Vagina (tissue), 2 donors: ENCODE measurements around the gene SNED1. TPM values are rescaled to one million over a fixed set of nuclear protein-coding genes. Genes with fewer than 3 reads are reported as not detected.

Experiments
- DNase-seq, 2 donors: peaks; one replicate each; pipeline ENCODE4 v3.0.0-alpha.2; 2017; ENCODE audit errors: extremely low spot score in 2 of 2
- H3K27ac ChIP-seq: fragments of 200-600 bp; sonication (generic); one replicate; pipeline ENCODE4 v1.5.1; 2019
- H3K27me3 ChIP-seq: fragments of 200-600 bp; sonication (generic); one replicate; pipeline ENCODE4 v1.5.1; 2019
- H3K36me3 ChIP-seq, 2 donors: fragments of 200-600 bp; sonication (generic); one replicate each; pipeline ENCODE4 v1.5.1; 2017 to 2019
- H3K4me1 ChIP-seq: fragments of 200-600 bp; sonication (generic); one replicate; pipeline ENCODE4 v1.5.1; 2019
- H3K4me3 ChIP-seq, 2 donors: fragments of 200-600 bp; sonication (generic); 1 replicate in 1 of 2; 2 replicates in 1 of 2; pipeline ENCODE4 v1.5.1; 2016 to 2019
- H3K9me3 ChIP-seq: fragments of 200-600 bp; sonication (generic); one replicate; pipeline ENCODE4 v1.5.1; 2019
- POLR2A ChIP-seq, 2 donors: fragments of 450-650 bp; IDR thresholded peaks; one replicate each; pipeline ENCODE4 v1.6.1; 2017; ENCODE audit warnings: antibody characterized with exemption in 2 of 2, mild to moderate bottlenecking in 2 of 2, moderate library complexity in 2 of 2
- POLR2AphosphoS5 ChIP-seq, 2 donors: sonication (generic); formaldehyde crosslinking; IDR thresholded peaks; one replicate each; pipeline ENCODE4 v1.9.0; 2017; ENCODE audit warnings: antibody characterized with exemption in 2 of 2, mild to moderate bottlenecking in 2 of 2, low read depth in 1 of 2; ENCODE audit not compliant: insufficient read depth in 1 of 2
- intact Hi-C: fragments of 100-400 bp; cut with DNase I; formaldehyde crosslinking; loops from one replicate; pipeline ENCODE4 v1.15.1; 2023
- total RNA-seq: library from RNA; depleted of rRNA; stranded (reverse); fragments of >200 nt; gene quantifications from one replicate; pipeline ENCODE4 v1.2.3, GENCODE V29; 2016
- TF ChIP-seq, protein P1 (sequence below), 3 experiments: fragments of 450-650 bp in 2 of 3; fragments of 200-600 bp in 1 of 3; sonication (generic) in 1 of 3; IDR thresholded peaks; one replicate each; pipeline ENCODE4 v1.5.1; 2017 to 2019; ENCODE audit warnings: antibody characterized with exemption in 3 of 3, mild to moderate bottlenecking in 2 of 3, moderate library complexity in 2 of 3

The SNED1 gene
- total RNA-seq, 1 donor from 2014 or later: 55.5 TPM

GRCh38 chr2:240996834-240997140 is 1.6 kb upstream of the SNED1 start:
- Histone ChIP-seq H3K36me3 (no peaks in the 10 kb centered on the region), H3K4me3 (no peak overlapping the region), H3K27me3 (no peaks in the 10 kb centered on the region), H3K27ac (peak overlapping the region; percentile 79), H3K4me1 (peaks cover 72% of the 10 kb centered on the region), H3K9me3 (no peaks in the 10 kb centered on the region)
- intact Hi-C loops: no loop called here
- no peak for DNase-seq
- TF ChIP-seq POLR2A (IDR thresholded peaks at IDR 0.05) (no peak), POLR2AphosphoS5 (IDR thresholded peaks at IDR 0.05; ENCODE audit: insufficient read depth in 1 of 2, low read depth in 1 of 2) (no peak)
- TF ChIP-seq, protein P1, sequence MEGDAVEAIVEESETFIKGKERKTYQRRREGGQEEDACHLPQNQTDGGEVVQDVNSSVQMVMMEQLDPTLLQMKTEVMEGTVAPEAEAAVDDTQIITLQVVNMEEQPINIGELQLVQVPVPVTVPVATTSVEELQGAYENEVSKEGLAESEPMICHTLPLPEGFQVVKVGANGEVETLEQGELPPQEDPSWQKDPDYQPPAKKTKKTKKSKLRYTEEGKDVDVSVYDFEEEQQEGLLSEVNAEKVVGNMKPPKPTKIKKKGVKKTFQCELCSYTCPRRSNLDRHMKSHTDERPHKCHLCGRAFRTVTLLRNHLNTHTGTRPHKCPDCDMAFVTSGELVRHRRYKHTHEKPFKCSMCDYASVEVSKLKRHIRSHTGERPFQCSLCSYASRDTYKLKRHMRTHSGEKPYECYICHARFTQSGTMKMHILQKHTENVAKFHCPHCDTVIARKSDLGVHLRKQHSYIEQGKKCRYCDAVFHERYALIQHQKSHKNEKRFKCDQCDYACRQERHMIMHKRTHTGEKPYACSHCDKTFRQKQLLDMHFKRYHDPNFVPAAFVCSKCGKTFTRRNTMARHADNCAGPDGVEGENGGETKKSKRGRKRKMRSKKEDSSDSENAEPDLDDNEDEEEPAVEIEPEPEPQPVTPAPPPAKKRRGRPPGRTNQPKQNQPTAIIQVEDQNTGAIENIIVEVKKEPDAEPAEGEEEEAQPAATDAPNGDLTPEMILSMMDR (IDR thresholded peaks at IDR 0.05): no peak

DNA sequence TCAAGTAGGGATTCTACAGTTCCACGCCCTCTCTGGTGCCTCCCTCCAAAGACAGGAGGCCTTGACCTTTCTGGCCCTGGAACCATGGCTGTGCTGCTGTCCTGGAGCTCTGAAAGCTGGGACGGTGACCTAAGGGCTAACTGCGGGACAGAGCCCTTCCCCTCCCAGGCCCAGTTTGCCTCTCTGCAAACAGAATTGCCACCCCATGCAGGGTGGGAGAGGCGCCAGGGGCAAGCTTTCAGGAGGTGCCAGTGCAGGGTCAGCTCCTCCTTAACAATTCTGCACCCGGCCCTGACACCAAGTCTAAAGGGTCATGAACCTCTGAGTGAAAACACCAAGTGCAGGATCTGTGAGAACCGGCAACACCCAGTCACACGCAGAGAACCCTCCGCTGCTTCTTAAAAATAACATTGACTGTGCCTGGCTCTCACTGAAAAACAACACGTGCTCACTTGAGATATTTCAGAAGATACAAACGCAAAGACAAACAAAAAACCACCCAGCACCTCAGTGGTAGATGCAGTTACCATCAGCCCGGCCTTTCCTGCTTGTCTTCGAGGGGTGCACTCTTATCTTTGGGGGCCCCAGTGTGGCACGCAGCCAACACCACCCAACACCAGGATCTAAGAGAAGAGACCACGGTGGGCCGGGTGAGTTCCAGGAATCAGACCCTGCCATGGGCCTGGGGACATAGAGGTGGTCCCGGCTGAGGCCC is 1.1 kb upstream of the SNED1 start:
- no peaks in the 10 kb centered on the region for H3K36me3 ChIP-seq
- peaks cover 67% of the 10 kb centered on the region for H3K4me1 ChIP-seq
- no peaks in the 10 kb centered on the region for H3K9me3 ChIP-seq
- TF ChIP-seq, protein P1 (IDR thresholded peaks at IDR 0.05): no peak
- TF ChIP-seq POLR2AphosphoS5 (IDR thresholded peaks at IDR 0.05; ENCODE audit: insufficient read depth in 1 of 2, low read depth in 1 of 2): peak in 1 of 2 donors; percentile 62
- H3K27ac ChIP-seq: peak overlapping the region; percentile 79
- no peaks in the 10 kb centered on the region for H3K27me3 ChIP-seq
- intact Hi-C loops: no loop called here
- peak overlapping the region; percentile 56 to 71 for H3K4me3 ChIP-seq
- peak in 1 of 2 donors; percentile 84 for DNase-seq

DNA sequence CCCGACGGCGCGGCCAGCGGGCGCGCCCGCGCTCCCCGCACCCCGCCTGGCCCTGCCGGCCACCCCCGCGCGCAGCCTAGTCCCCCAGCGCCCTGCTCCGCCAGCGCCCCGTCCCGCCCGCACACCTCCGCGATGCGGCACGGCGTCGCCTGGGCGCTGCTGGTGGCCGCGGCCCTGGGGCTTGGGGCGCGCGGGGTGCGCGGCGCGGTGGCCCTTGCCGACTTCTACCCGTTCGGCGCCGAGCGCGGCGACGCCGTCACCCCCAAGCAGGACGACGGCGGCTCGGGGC is 232 bp downstream of the SNED1 start:
- Histone ChIP-seq H3K4me3 (peak overlapping the region; percentile 56 to 71), H3K27me3 (no peaks in the 10 kb centered on the region), H3K4me1 (peaks cover 61% of the 10 kb centered on the region), H3K9me3 (peaks cover 3% of the 10 kb centered on the region), H3K36me3 (peaks cover 0 to 8% of the 10 kb centered on the region in 2 donors), H3K27ac (peak overlapping the region; percentile 76)
- DNase-seq: no peak
- intact Hi-C loops: no loop called here
- TF ChIP-seq POLR2AphosphoS5 (IDR thresholded peaks at IDR 0.05; ENCODE audit: insufficient read depth in 1 of 2, low read depth in 1 of 2): no peak
- TF ChIP-seq, protein P1 (IDR thresholded peaks at IDR 0.05): no peak
- no peak for TF ChIP-seq POLR2A (IDR thresholded peaks at IDR 0.05)

- Histone ChIP-seq H3K9me3 (peaks cover 8% of the 10 kb centered on the region), H3K27me3 (no peaks in the 10 kb centered on the region), H3K27ac (peak overlapping the region; percentile 76), H3K4me3 (peak overlapping the region; percentile 56 to 71), H3K36me3 (peaks cover 0 to 14% of the 10 kb centered on the region in 2 donors), H3K4me1 (peaks cover 61% of the 10 kb centered on the region)
- TF ChIP-seq, protein P1 (IDR thresholded peaks at IDR 0.05): no peak
- TF ChIP-seq POLR2AphosphoS5 (IDR thresholded peaks at IDR 0.05; ENCODE audit: insufficient read depth in 1 of 2, low read depth in 1 of 2) (no peak), POLR2A (IDR thresholded peaks at IDR 0.05) (no peak)
- intact Hi-C loops: no loop called here
- DNase-seq: peak in 1 of 2 donors; percentile 86
Observed at GRCh38 chr2:240998995-240999791, 775 bp downstream of the SNED1 start.
